Bone marrow (tissue), 2 donors: ENCODE results near the gene ELMO3.
A peak's percentile ranks its signal among the peaks of the same experiment; 100 is the strongest.

Source experiments
- DNase-seq, 2 donors: peaks; one replicate each; lab custom pipeline; 2025; lab: John Stamatoyannopoulos, UW

The ELMO3 gene, protein sequence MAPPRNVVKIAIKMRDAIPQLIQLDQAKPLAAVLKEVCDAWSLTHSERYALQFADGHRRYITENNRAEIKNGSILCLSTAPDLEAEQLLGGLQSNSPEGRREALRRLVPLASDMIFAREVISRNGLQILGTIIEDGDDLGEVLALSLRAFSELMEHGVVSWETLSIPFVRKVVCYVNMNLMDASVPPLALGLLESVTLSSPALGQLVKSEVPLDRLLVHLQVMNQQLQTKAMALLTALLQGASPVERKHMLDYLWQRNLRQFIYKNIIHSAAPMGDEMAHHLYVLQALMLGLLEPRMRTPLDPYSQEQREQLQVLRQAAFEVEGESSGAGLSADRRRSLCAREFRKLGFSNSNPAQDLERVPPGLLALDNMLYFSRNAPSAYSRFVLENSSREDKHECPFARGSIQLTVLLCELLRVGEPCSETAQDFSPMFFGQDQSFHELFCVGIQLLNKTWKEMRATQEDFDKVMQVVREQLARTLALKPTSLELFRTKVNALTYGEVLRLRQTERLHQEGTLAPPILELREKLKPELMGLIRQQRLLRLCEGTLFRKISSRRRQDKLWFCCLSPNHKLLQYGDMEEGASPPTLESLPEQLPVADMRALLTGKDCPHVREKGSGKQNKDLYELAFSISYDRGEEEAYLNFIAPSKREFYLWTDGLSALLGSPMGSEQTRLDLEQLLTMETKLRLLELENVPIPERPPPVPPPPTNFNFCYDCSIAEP

DNA sequence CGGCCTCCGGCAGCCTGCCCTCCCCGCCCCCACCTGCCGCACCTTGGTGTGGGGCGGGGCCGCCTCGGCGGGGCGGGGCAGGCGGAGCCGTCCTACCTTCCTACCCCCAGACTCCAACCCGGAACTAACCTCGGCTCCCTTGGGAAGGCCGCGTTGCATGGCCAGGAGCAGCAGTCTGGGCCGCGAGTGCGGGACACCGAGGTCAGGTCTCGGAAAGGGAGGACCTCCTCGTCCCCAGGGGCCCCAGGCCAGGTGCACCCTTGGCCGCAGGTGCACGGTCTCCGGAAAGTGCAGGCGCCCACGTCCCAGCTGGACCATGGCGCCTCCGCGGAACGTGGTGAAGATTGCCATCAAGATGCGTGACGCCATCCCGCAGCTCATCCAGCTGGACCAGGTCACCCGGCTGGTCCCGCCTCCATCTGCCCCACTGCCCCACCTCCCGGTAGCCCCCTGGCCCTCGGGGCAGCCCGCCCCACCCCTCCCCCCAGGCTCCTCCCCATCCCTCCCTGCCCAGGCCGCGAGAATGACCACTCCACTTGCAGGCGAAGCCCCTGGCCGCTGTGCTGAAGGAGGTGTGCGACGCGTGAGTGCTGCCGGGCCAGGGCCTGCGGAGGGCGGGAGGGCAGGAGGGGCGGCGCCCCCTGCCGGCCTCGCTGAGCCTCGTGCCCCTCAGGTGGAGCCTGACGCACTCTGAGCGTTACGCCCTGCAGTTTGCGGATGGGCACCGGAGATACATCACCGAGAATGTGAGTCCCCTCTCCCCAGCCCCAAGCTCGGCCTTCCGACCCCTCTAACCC lies at the start of gene ELMO3:
Gene ELMO3, plus strand, starts transcription at position 121 of the 797 bp plus-strand sequence. Its CDS starts 196 bp downstream, at position 317.
- no peak for DNase-seq

DNA sequence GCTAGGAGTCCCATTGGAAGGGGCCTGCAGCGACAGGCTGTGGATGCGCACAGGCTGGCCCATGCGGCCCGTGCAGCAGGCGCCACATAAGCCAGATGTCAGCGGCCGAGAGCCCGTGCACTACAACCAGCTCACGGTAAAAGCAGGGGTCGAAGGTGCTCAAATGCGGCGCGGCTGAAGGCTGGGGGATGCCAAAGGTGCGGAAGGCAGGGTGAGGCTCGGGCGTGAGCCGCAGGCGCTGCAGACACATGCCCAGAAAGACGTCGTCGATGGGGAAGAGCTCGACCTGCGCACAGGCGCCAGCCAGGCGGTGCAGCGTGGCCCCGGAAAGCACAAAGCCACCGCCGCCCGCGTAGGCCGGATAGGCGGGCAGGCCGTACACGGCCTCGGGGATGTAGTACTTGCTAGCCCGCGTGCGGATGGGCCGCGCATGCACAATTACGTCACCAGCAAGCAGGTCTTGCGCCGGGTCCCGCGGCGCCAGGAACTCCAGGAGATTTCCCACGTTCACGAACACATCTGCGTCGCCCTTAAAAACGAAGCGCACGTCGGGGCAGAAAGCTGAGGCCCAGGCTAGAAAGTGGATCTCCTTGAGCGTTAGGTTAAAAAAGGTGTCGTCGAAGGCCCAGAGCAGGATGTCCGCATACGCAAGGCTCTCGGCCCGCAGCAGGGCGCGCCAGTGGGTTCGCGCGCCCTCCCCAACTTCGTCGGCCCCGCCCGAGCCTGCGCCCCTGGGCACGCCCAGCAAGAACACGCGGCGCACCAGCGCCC lies 49.5 kb upstream of the ELMO3 start:
- no peak for DNase-seq

DNA sequence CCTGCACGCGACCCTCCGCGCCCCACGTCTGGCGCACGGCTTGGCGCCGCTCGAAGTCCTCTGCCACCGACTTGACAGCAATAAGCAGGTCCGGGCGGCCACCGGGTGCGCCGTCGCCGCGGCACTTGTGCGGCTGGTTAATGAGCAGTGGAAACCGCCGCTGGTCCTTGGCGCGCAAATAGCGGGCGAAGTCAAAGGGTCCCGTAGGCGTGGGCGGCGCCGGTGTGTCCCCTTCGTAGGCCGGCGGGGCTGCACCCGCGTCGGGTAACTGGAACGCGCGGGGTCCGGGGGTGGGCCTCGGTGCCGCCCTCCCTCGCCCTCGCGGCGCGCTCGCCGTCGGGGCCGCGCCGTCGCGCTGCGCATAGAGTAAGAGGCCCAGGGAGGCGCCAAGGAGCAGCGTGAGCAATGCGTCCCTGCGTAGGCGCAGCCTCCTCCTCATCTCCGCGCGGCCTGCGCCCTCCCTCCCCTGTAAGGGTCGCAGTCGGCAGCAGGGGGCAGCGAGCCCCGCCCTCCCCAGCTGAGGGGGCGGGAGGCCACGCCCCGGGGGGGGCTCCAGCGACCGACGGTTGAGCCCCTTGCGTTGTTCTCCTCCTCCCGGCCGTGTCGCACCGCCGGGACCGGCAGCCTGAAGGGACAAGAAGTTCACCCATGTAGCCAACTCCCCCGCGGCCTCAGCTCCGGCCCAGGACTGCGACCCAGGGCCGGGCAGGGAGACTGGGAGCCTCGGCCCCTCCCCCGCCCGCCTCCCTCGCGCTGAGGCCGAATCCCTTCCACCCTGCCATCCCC lies 48.7 kb upstream of the ELMO3 start:
- DNase-seq: no peak

DNA sequence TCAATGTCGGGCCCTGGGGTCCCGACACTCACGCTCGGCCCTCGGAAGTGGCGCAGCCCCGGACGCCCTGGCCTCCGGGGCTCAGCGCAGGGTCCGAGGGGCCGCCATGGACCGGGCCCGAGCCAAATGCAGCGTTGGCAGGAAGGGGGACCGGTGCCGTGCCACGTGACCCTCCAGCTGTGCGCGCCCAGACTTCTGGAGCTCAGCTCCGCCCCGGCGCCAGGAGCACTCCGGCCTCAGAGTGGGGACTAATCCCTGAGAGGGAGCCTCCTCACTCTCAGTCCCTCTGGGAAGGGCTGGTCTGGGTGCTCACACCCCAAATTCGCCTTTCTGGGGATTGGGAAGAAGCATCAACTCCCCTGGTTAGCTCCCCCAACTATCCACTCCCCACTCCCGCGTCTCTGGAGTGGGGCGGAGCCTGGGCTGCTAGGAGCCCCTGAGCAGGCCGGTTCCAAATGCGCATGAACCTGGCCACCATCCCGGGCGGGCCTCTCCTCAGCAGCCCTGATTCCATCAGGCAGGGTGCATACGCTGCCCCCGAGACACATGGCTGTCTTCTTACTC lies 48.0 kb upstream of the ELMO3 start, which contains the start of gene B3GNT9:
Gene B3GNT9, minus strand, starts transcription at position 166 of the 564 bp plus-strand sequence. CDS start 513 bp downstream, outside the sequence.
- DNase-seq: no peak

DNA sequence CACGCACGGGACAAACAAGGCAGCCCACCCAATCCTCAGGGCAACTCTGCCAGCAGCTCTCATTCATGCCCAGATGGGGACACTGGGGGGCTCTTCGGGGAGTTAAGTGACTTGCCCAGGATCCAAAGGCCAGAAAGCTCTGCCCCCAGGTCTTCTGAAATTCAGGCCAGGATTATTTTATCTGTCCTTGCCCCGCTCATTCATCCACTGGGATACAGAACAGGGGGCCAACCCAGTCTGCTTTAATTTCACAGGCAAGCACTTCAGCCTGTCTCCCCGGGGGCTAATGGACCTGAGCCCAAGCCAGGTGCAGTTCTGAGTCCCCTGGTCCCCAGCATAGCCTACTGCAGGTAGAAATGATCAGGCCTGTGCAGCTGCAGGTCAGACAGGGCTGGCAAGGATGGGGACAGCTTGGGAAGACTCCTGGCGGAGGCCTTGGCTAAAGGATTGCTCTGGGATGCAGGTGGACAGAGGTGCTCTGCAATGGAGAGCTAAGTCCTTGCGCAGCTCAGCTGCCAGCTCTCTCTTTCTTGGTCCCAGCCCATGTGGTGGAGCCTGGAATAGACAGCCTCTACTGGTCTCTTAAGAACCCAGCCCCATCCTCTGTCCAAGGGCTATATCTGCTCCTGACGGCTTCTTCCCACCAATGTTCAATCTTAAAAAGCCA lies 47.4 kb upstream of the ELMO3 start:
- DNase-seq: no peak

DNA sequence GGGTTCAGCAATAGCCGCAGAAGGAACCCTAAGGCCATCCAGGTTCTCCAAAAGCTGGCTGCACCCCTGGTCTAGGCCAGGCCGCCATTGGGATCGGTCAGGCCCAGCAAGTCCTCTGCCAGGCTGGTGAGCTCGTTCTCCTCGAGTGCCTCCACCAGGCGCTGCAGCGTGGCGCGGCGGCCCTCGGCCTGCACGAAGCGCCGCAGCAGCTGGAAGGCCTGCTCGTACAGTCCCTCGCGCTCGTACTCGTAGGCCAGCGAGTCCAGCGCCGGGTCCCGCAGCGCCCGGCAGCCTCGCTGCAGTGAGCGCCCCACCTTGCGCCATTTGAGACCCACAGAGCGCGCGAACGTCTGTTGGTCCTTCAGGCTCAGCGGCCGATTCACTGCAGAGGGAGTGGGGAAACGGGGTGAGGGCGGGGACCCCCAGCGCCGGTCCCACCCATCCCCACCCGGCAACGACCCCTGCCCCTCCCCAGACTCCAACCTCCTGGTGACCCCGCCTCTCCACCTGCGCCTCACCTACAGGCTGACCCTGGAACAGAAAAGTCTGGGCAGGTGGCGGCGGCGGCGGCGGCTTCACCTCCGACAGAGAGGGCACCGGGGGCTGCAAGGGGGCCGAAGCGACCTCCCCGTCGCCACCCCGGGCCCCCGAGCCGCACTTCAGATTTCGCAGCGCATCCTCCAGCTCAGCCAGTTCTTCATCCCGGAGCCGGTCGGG lies 44.2 kb upstream of the ELMO3 start:
- no peak for DNase-seq

DNA sequence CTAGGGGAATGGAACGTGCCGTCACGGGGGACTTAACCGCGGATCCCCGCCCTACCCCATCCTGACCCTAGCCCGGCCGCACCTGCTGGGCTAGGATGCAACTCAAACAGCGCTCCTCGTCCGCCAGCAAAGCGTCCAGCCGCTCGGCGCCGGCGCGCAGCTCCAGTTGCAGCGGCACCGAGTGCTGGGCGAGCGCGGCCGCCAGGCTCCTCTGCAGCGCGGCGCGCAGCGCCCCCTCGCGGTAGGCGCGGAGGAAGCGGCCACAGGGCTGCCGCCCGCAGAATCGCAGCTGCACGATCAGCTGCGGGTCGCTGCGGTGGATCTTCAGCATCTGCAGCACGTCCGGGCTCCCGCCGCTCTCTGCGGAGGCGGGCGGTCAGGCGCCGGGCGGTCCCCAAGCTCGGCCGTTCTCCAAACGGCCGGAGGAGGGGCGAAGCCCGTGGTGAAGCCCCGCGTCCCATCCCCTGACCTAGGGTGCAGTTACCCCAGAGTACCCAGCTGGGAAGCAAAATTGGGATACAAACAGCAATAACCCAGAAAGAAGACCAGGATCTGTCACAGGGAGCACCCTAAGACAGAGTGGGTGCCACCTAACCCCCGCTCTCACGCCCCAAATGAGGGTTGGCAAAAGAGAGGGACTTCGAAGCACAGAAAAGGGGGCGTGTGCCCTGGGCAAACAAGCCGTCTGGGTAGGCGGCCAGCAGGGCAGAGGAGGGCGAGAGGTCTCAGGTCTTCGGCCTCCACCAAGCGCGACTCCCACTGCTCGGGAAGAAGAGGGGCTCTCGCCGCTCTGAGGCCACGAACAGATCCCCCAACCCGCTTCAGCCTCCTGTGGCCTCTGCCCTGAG lies 43.4 kb upstream of the ELMO3 start:
- peak; percentile 6 to 48 for DNase-seq

DNA sequence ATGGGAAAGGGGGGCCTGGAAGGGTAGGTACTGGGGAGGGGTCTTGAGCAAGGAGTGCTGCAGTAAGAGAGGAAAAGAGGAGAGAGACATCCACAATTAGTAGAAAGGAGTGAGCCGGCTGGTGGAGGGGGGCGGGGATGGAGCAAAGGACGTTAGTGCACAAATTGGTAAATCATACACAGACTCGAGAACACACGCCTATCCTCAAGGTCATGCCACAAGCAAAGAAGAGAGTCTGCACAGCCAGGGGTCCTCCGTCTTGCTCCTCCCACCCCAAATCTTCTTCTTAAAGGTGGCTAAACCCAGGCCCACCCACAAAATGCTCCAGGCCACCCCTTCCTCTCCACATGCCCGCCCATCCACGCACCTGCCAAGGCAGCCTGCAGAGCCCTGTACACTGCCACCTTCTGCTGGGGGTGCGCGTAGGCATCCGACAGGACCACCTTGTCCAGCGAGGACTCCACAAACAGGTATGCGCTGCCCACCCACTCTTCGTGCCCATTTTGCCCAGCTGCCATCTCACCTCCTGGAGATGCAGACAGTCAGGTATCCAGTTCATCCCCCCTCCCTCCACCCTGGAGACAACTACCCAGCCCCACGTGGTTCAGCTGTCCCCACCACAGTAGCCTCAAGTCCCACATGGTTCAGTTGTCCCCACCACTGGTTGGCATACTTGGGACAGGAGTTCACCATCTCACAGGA lies 42.6 kb upstream of the ELMO3 start:
- no peak for DNase-seq

DNA sequence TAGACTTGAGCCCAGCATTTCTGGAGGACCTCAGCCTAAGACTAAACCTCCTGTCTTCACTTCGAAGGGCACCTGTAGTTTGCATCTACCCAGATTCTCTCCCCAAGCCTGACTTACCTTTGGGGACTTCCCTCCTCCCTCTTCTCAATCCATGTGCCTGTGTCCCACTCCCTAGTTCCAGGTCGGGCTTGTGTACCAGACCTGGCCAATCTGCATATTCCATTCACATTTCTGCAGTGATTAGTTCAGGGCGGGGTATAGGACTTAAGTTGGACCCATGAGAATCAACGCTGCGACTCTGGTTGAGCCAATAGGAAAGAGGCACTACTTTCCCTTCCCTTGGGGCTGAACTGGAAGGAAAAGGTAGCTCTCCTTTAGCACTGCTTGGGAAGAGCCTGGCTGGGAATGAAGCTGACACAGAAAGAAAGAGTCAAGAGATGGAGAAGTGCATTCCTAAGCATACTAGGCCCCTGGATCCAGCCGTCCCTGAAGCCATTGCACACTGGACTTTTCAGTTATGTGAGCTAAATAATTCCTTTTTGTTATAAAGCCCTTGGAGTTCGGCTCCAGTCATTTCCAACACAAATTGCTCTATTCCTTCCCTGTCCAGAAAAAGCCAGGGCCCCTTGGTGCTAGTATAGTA lies 41.7 kb upstream of the ELMO3 start:
- DNase-seq: no peak

DNA sequence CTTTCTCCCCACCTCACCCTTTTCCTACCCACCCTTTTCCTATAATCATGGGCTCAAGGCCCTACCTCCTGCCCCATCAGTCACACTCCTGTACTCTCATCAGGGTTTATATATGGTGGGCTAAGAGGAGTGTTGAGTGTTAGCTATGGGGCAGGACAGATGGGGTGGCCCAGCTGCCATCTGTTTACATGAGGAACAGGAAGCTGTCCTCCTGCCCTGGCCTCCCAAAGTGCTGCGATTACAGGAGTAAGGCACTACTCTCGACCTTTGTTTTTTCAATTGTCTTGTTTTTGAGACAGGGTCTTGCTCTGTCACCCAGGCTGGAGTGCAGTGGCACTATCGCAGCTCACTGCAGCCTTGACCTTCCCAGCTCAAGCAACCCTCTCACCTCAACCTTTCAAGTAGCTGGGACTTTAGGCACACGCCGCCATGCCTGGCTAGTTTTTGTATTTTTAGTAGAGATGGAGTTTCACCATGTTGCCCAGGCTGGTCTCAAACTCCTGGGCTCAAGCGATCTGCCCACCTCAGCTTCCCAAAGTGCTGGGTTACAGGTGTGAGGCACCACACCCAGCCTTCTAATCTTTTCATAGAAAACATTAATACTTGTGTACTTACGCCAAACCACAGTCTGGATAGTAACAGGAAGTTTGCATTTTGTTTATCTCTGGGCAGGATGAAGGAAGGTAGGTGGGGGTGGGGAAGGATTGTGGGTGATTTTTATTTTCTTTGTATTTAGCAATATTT lies 40.9 kb upstream of the ELMO3 start:
- no peak for DNase-seq

DNA sequence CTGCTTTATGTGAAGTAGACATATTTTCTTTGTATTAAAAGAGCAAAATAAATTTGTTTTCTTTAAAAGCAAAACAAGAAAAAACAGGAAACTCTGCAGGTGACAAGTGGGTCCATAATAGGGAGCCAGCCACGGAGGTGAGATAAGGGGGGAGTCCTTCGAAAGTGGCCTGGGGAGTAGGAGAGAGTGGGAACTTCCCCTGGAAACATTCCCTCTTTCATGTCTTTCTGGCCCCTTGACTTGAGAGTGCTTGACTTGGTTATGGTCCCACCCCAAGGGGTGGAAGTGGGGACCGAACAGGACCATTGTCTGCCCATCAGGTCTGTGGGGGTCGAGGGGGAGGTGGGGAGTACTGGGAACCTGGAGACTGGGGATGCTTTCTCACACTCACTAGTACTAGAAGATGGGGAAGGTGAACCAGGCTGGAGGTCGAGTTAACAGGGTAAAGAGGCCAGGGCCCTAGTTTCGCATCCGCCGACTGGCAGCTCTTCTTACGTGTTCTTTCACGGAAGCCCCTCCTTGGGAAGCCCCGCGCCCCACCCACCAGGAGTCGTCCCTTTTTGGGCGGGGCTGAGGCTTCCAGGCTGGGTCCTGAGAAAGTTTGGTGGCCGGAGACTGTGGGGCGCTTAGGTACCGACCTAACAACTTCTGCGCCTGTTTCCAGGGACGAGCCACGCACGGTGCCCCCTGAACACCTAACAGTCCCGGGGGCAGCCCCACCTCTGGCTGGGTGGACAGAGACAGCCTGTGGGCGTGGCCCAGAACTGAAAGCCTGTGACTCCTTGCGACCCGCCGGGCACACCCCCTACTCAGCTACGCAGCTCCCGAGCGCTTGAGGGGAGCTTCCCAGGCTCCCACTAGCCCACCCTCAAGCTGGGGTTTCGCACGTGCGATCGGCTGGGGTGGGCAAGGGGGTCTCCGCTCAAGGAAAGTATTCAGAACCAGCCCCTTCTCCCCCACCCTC lies 40.0 kb upstream of the ELMO3 start:
- DNase-seq: peak in 1 of 2 donors; percentile 40

DNA sequence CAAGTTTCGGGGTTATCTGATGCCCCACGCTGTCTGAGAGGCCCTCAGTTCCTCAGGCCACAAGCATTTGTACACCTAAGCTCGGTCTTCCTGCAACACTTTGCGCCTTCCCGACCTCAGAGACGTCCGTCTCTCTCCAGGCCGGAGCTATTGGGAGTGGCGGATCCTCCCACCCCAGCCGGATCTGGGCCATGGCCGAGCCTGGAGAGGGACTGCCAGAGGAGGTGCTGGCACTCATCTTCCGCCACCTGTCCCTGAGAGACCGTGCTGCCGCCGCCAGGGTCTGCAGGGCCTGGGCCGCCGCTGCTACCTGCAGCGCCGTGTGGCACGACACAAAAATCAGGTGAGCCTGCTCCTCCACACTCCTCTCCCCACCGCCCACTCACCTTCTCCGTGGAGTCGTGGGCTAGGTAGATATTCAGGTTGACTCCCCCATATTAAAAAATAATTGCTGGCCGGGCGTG lies 37.3 kb upstream of the ELMO3 start:
- no peak for DNase-seq

DNA sequence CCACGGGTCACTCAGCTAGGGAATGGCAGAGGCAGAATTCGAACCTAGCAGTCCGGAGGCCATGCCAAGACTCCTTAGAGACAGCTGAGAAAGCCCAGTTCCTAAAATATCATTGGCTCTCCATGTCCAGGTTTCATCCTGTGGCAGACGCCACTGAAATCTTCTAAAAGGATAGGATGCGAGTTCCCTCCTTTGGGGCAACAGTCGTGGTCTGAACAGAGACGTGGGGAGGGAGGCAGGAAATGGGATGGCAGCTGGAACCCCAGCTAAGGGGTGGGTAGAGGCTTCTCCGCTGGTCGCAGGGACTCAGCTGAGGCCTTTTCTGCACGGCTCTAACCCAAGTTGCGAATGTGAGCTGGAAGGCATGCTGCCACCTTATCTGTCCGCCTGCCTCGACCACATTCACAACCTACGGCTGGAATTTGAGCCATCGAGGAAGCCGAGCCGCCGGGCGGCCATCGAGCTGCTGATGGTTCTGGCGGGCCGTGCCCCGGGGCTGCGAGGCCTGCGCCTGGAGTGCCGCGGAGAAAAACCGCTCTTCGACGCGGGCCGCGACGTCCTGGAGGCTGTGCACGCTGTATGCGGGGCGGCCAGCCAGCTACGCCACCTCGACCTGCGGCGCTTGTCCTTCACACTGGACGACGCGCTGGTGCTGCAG lies 36.3 kb upstream of the ELMO3 start:
- no peak for DNase-seq

DNA sequence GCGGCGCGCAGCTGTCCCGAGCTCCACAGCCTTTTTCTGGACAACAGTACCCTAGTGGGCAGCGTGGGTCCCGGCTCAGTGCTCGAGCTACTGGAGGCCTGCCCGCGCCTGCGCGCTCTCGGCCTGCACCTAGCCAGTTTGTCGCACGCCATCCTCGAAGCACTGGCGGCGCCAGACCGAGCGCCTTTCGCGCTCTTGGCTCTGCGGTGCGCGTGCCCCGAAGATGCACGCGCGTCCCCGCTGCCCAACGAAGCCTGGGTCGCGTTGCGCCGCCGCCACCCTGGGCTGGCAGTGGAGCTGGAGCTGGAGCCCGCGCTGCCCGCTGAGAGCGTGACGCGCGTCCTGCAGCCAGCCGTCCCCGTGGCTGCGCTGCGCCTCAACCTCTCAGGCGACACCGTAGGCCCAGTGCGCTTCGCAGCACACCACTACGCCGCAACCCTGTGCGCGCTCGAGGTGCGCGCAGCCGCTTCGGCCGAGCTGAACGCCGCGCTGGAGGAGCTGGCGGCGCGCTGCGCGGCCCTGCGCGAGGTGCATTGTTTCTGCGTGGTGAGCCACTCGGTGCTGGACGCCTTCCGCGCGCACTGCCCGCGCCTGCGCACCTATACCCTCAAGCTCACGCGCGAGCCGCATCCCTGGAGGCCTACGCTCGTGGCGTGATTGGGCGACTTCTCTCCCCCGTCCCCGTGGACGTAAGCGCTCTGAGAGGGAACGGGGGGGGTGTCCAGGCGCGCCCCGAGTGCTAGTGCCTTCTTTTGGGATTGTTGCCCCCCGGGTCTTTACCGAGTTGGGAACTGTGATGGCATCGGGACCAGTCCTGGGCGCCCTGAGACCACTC lies 35.5 kb upstream of the ELMO3 start:
- no peak for DNase-seq
